CD4-positive, alpha-beta T cell treated with Interleukin-4 for 4 hours (primary cell): Measurements from ENCODE around the gene KRTAP9-3.
"Not testable (repeated sequence)": the region's sequence is repeated elsewhere in the genome, so short reads cannot be mapped to it uniquely, and the experiment has no call there.

Source experiments
- DNase-seq: peaks from one replicate; pipeline ENCODE4 v3.0.0-alpha.2; 2020

Gene KRTAP9-3

GRCh38 chr17:41251261-41251660 lies 19.0 kb downstream of the KRTAP9-3 start:
- DNase-seq, result no peak

GRCh38 chr17:41254861-41255260 lies 22.6 kb downstream of the KRTAP9-3 start:
- no peak for DNase-seq

- not testable (repeated sequence) for DNase-seq
Measured at GRCh38 chr17:41255381-41256290, 23.4 kb downstream of the KRTAP9-3 start, which contains the start of gene KRTAP9-9. TSS of gene KRTAP9-9 (plus strand) at chr17:41255384.

GRCh38 chr17:41256291-41256685 lies 24.0 kb downstream of the KRTAP9-3 start:
- no peak for DNase-seq

- no peak for DNase-seq
Measured at GRCh38 chr17:41258406-41258805, 26.2 kb downstream of the KRTAP9-3 start.

- no peak for DNase-seq
Measured at GRCh38 chr17:41263212-41263611, 31.0 kb downstream of the KRTAP9-3 start.

GRCh38 chr17:41264599-41264998 lies 32.4 kb downstream of the KRTAP9-3 start:
- DNase-seq, result no peak

- no peak for DNase-seq
Measured at GRCh38 chr17:41265078-41265477, 32.8 kb downstream of the KRTAP9-3 start, which contains the start of gene KRTAP9-6. TSS of gene KRTAP9-6 (plus strand) at chr17:41265378. CDS start at chr17:41265378, 0 bp downstream.

GRCh38 chr17:41267711-41268110 lies 35.5 kb downstream of the KRTAP9-3 start:
- no peak for DNase-seq

- DNase-seq, result not testable (repeated sequence)
Measured at GRCh38 chr17:41271323-41271722, 39.1 kb downstream of the KRTAP9-3 start.

- no peak for DNase-seq
Measured at GRCh38 chr17:41271858-41272257, 39.6 kb downstream of the KRTAP9-3 start.

- not testable (repeated sequence) for DNase-seq
Measured at GRCh38 chr17:41275648-41276190, 43.5 kb downstream of the KRTAP9-3 start, which contains the start of gene KRTAP9-7. TSS of gene KRTAP9-7 (plus strand) at chr17:41275698. CDS start at chr17:41275698, 0 bp downstream.

- no peak for DNase-seq
Measured at GRCh38 chr17:41278176-41278955, 46.1 kb downstream of the KRTAP9-3 start.
